Nephron progenitor cell (in vitro differentiated cells): ENCODE data around the gene STAC2.

ENCODE experiments used
- DNase-seq: peaks from one replicate; pipeline ENCODE4 v3.0.0; 2021
- H3K27ac Mint-ChIP-seq: 2 replicates; pipeline ENCODE4 v1.8.0; 2021; ENCODE audit warnings: mild to moderate bottlenecking, moderate library complexity, mixed read lengths
- H3K27me3 Mint-ChIP-seq: 2 replicates; pipeline ENCODE4 v1.8.0; 2021; ENCODE audit warnings: mild to moderate bottlenecking, low read depth, mixed read lengths; ENCODE audit not compliant: poor library complexity
- H3K36me3 Mint-ChIP-seq: 2 replicates; pipeline ENCODE4 v1.8.0; 2021; ENCODE audit warnings: low read depth, mixed read lengths
- H3K4me1 Mint-ChIP-seq: 2 replicates; pipeline ENCODE4 v1.8.0; 2021; ENCODE audit warnings: mixed read lengths
- H3K4me3 Mint-ChIP-seq: 2 replicates; pipeline ENCODE4 v1.8.0; 2021; ENCODE audit warnings: mild to moderate bottlenecking, moderate library complexity, mixed read lengths
- H3K9me3 Mint-ChIP-seq: 2 replicates; pipeline ENCODE4 v1.8.0; 2021; ENCODE audit warnings: mild to moderate bottlenecking, moderate library complexity, mixed read lengths
- TF ChIP-seq, protein P1 (sequence below): fragments of 200-600 bp; sonication (generic); IDR thresholded peaks from 2 replicates; pipeline ENCODE4 v1.5.0; 2021; ENCODE audit warnings: antibody characterized with exemption

The STAC2 gene

DNA sequence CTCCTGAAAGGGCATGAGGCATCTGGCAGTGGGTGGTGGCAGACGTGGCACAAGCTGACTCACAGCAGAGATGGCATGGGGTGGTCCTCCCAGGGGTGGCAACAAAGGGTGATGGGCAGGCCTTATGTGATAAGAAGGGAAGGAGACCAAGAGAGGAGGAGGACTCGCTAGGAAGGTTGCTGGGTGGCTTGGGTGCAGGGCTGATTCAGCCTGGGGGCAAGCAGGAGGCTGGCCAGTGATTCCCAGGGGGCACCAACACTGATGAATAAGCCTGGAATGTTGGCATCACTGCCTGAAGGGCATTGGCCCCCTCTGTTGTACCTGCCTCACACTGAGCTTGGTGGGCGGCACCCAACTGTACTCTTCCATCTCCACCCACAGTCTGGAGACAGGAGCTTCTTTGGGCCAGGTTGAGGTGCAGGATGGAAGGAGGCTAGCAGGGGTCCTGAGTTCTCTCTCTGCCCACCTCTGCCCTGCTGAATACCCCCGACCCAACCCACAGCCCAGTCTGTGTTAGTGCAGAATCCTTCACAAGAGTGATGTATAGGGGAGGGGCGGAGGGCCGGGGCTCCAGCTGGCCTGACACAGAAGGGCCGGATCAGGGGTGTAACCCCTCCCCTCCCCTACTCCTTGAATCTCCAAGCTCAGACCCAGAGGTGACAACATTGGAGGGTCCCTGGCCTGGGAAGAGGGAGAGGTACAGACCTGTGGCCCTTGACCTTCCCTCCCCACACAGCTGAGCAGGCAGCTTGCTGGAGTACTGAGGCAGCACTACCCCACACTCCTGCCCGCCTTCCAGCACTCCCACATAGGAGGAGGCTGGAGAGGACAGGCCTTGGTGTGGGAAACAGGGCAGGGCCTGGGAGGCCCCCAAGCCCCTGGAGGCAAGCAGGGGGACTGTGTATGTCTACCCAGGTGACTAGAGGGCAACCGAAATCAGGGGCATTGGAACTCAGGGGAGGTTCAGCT lies 2.6 kb downstream of the STAC2 start:
- H3K9me3 Mint-ChIP-seq: no peaks in the 10 kb centered on the region
- no peak for DNase-seq
- peaks cover 78% of the 10 kb centered on the region for H3K27me3 Mint-ChIP-seq
- H3K27ac Mint-ChIP-seq: no peak overlapping the region
- no peaks in the 10 kb centered on the region for H3K36me3 Mint-ChIP-seq
- H3K4me1 Mint-ChIP-seq: peaks cover 49% of the 10 kb centered on the region
- peak overlapping the region; percentile 88 for H3K4me3 Mint-ChIP-seq
- TF ChIP-seq, protein P1, sequence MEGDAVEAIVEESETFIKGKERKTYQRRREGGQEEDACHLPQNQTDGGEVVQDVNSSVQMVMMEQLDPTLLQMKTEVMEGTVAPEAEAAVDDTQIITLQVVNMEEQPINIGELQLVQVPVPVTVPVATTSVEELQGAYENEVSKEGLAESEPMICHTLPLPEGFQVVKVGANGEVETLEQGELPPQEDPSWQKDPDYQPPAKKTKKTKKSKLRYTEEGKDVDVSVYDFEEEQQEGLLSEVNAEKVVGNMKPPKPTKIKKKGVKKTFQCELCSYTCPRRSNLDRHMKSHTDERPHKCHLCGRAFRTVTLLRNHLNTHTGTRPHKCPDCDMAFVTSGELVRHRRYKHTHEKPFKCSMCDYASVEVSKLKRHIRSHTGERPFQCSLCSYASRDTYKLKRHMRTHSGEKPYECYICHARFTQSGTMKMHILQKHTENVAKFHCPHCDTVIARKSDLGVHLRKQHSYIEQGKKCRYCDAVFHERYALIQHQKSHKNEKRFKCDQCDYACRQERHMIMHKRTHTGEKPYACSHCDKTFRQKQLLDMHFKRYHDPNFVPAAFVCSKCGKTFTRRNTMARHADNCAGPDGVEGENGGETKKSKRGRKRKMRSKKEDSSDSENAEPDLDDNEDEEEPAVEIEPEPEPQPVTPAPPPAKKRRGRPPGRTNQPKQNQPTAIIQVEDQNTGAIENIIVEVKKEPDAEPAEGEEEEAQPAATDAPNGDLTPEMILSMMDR: no peak

DNA sequence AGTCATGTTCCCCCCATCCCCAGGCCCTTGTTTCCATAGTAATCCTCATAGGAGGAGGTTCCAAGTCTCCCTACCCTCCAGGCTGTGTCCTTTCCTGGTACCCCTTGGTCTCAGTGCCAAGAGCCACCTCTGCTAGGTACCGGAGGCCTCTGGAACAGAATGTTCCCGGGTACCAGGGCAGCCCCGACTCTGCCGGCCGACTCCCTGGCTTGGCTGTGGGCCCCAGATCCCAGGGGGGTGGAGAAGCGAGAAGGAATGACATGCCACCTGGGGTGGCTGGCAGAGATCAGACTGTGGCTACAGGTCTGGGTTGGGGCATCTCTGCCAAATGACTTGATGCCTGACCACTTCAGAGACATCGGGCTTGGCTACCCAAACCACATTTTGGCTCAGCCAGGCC lies 3.6 kb downstream of the STAC2 start:
- TF ChIP-seq, protein P1: no peak
- Mint-ChIP-seq H3K9me3 (no peaks in the 10 kb centered on the region), H3K4me1 (peaks cover 39% of the 10 kb centered on the region), H3K27ac (no peak overlapping the region), H3K27me3 (peaks cover 85% of the 10 kb centered on the region), H3K4me3 (no peak overlapping the region), H3K36me3 (no peaks in the 10 kb centered on the region)
- no peak for DNase-seq

DNA sequence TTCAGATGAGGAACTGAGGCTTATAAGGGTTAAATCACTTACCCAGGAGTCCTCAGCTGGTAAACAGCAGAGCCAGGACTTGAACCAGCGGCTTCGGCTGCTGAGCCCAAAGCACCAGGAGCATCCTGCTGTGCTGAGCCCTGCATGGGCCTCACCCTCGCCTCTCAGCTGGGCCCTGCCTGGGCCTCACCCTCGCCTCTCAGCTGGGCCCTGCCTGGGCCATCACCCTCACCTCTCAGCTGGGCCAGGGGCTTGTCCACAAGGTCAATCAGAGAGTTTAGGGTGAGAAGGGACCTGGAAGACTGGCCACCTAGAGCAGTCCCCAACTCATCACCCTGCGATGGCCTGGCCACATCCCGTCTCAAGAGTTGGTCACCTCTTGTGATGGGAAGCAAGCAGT lies 4.2 kb downstream of the STAC2 start:
- no peaks in the 10 kb centered on the region for H3K9me3 Mint-ChIP-seq
- TF ChIP-seq, protein P1: no peak
- H3K27ac Mint-ChIP-seq: no peak overlapping the region
- no peaks in the 10 kb centered on the region for H3K36me3 Mint-ChIP-seq
- peaks cover 34% of the 10 kb centered on the region for H3K4me1 Mint-ChIP-seq
- H3K4me3 Mint-ChIP-seq: no peak overlapping the region
- peaks cover 90% of the 10 kb centered on the region for H3K27me3 Mint-ChIP-seq
- DNase-seq: no peak

DNA sequence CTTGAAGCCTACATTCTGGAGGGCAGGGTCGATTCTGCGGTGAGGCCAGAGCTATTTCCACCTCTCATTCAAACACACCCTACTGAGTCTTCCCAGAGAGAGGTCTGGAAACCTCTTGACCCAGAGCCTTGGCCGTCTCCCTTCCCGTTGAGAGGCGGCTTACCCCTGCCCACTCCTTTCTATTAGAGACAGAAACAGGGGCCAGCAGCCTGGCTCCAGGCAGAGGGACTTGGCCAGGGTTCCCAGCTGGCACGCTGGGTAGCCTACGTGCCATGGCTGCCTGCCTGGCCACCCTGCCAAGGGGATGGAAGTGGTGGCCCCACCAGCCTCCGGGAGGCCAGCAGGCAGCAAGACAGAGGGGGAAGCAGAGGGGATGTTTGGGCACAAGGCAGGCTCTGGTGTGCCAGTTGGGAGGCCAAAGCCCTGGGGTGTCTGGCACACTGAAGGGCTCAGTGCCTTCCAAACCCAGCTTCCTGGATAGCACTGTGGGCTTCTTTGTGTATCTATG lies 6.0 kb downstream of the STAC2 start:
- H3K4me1 Mint-ChIP-seq: peaks cover 22% of the 10 kb centered on the region
- no peak overlapping the region for H3K27ac Mint-ChIP-seq
- no peaks in the 10 kb centered on the region for H3K36me3 Mint-ChIP-seq
- H3K27me3 Mint-ChIP-seq: peaks cover 96% of the 10 kb centered on the region
- no peak for DNase-seq
- TF ChIP-seq, protein P1: no peak
- no peaks in the 10 kb centered on the region for H3K9me3 Mint-ChIP-seq
- no peak overlapping the region for H3K4me3 Mint-ChIP-seq

DNA sequence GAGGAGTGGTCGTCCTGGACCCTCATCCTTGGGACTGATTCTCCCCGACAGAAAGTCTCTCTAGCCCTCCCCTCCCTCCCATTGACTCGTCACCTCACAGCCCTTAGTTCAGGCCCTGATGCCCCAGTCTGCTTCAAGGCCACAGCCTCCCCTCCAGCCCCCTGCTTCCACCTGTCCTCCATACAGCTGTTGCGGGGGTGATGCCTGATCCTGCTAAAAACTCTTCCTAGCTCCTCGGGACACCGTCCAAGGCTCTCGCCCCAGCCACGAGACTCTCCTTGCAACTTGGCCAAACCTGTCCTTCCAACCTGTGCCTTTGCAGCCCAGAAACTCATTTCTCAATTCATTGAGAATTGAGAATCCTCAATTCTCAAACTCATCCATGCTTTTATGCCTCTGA lies 6.8 kb downstream of the STAC2 start:
- Mint-ChIP-seq H3K9me3 (no peaks in the 10 kb centered on the region), H3K4me3 (no peak overlapping the region)

More for the DNA sequence above, 6.8 kb downstream of the STAC2 start:
- TF ChIP-seq, protein P1: no peak
- H3K36me3 Mint-ChIP-seq: no peaks in the 10 kb centered on the region
- peaks cover 16% of the 10 kb centered on the region for H3K4me1 Mint-ChIP-seq
- no peak overlapping the region for H3K27ac Mint-ChIP-seq
- DNase-seq: no peak
- H3K27me3 Mint-ChIP-seq: peaks cover 90% of the 10 kb centered on the region
